GM19193 (cell line): ENCODE results near the gene PEAK1.

Experiments used
- POLR2A ChIP-seq: IDR thresholded peaks from 4 replicates; pipeline ENCODE4 v1.6.1; 2011; ENCODE audit not compliant: insufficient read depth, insufficient read length; ENCODE audit errors: extremely low read depth

Gene PEAK1

GRCh38 chr15:77127626-77128025 is 292.3 kb downstream of the PEAK1 start:
- no peak for TF ChIP-seq POLR2A

- TF ChIP-seq POLR2A = no peak
These were observed 293.2 kb downstream of the PEAK1 start for GRCh38 chr15:77126529-77127326.

GRCh38 chr15:77123854-77124253 is 296.1 kb downstream of the PEAK1 start:
- TF ChIP-seq POLR2A = no peak

GRCh38 chr15:77122576-77122975 is 297.3 kb downstream of the PEAK1 start:
- TF ChIP-seq POLR2A = no peak

- TF ChIP-seq POLR2A = no peak
These were observed 298.3 kb downstream of the PEAK1 start for GRCh38 chr15:77121599-77121998.

GRCh38 chr15:77120576-77120975 is 299.3 kb downstream of the PEAK1 start:
- TF ChIP-seq POLR2A = no peak

GRCh38 chr15:77119446-77119845 is 300.5 kb downstream of the PEAK1 start:
- no peak for TF ChIP-seq POLR2A

GRCh38 chr15:77118882-77119321 is 301.0 kb downstream of the PEAK1 start:
- no peak for TF ChIP-seq POLR2A

- no peak for TF ChIP-seq POLR2A
These were observed 304.7 kb downstream of the PEAK1 start for GRCh38 chr15:77115179-77115578.

- TF ChIP-seq POLR2A = no peak
These were observed 306.9 kb downstream of the PEAK1 start for GRCh38 chr15:77112838-77113504.

- TF ChIP-seq POLR2A = no peak
These were observed 308.1 kb downstream of the PEAK1 start for GRCh38 chr15:77111789-77112188.

GRCh38 chr15:77107531-77108355 is 312.2 kb downstream of the PEAK1 start:
- TF ChIP-seq POLR2A = no peak

- no peak for TF ChIP-seq POLR2A
These were observed 312.8 kb downstream of the PEAK1 start for GRCh38 chr15:77107068-77107467.

GRCh38 chr15:77104155-77104554 is 315.7 kb downstream of the PEAK1 start:
- TF ChIP-seq POLR2A = no peak

- no peak for TF ChIP-seq POLR2A
These were observed 320.0 kb downstream of the PEAK1 start for GRCh38 chr15:77099741-77100463.

GRCh38 chr15:77098572-77098971 is 321.3 kb downstream of the PEAK1 start:
- TF ChIP-seq POLR2A = no peak

- TF ChIP-seq POLR2A = no peak
These were observed 322.0 kb downstream of the PEAK1 start for GRCh38 chr15:77097921-77098320.
